Measurements from ENCODE around the gene CGNL1. TPM values are rescaled to one million over a fixed set of nuclear protein-coding genes. Genes with fewer than 3 reads are reported as not detected.

Gene CGNL1
- total RNA-seq, 1 donor from 2014 or later = 0.11 TPM

DNA sequence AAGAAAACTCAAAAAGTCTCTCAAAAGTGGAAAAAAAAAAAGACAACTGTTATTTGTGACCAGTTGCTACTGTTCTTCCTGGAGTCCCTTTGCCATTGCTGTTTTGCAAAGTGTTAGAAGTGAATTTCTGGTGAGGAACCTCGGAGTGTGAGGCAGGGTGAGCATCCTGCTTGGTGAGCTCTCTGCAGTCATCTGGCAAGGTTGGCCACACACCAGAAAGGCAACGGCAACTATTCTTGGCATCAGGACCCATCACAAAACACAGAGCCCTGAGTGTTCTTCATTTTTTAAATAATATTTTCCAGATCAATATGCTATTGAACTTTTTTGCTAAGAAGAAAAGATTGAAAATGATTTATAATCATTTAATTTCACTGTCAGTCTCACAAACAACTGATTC lies 60.7 kb downstream of the CGNL1 start:
- ATAC-seq (ENCODE audit: low read depth) (no peak), DNase-seq (no peak)
- CTCF ChIA-PET = no interaction called here
- H3K4me1 Mint-ChIP-seq = peaks cover 6% of the 10 kb centered on the region
- no peaks in the 10 kb centered on the region for H3K9me3 Mint-ChIP-seq
- POLR2A ChIA-PET = no interaction called here
- TF ChIP-seq CTCF (IDR thresholded peaks at IDR 0.05) = no peak
- H3K36me3 Mint-ChIP-seq (ENCODE audit: low read depth) = no peaks in the 10 kb centered on the region
- intact Hi-C loops (cut with micrococcal nuclease) = no loop called here
- H3K27ac Mint-ChIP-seq = no peak overlapping the region
- H3K27me3 Mint-ChIP-seq = peaks cover 4% of the 10 kb centered on the region
- H3K4me3 Mint-ChIP-seq = no peak overlapping the region

GRCh38 chr15:57437564-57437963 lies 61.3 kb downstream of the CGNL1 start:
- Mint-ChIP-seq H3K27me3 (peaks cover 4% of the 10 kb centered on the region), H3K36me3 (ENCODE audit: low read depth) (no peaks in the 10 kb centered on the region), H3K4me3 (no peak overlapping the region), H3K4me1 (peaks cover 6% of the 10 kb centered on the region), H3K9me3 (no peaks in the 10 kb centered on the region), H3K27ac (no peak overlapping the region)
- ATAC-seq (ENCODE audit: low read depth) (no peak), DNase-seq (no peak)
- intact Hi-C loops (cut with micrococcal nuclease) = no loop called here
- CTCF ChIA-PET = no interaction called here
- POLR2A ChIA-PET = no interaction called here
- no peak for TF ChIP-seq CTCF (IDR thresholded peaks at IDR 0.05)

DNA sequence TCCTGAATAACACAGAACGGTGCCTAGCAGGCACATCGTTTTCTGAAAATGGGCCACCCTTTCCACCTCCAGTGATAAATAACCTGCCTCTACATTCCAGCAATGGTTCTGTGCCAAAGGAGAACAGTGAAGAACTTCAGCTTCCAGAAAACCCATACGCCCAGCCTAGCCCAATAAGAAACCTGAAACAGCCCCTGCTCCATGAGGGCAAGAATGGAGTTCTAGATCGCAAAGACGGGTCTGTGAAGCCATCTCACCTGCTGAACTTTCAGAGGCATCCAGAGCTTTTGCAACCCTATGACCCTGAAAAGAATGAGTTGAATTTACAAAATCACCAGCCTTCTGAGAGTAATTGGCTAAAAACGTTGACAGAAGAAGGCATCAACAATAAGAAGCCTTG lies 61.9 kb downstream of the CGNL1 start:
- ATAC-seq (ENCODE audit: low read depth) (no peak), DNase-seq (no peak)
- Mint-ChIP-seq H3K36me3 (ENCODE audit: low read depth) (no peaks in the 10 kb centered on the region), H3K4me1 (peaks cover 6% of the 10 kb centered on the region), H3K9me3 (no peaks in the 10 kb centered on the region), H3K4me3 (no peak overlapping the region), H3K27ac (no peak overlapping the region), H3K27me3 (peaks cover 4% of the 10 kb centered on the region)
- CTCF ChIA-PET = no interaction called here
- POLR2A ChIA-PET = no interaction called here
- no peak for TF ChIP-seq CTCF (IDR thresholded peaks at IDR 0.05)
- intact Hi-C loops (cut with micrococcal nuclease) = no loop called here

GRCh38 chr15:57439128-57440027 lies 63.1 kb downstream of the CGNL1 start:
- DNase-seq (no peak), ATAC-seq (ENCODE audit: low read depth) (no peak)
- Mint-ChIP-seq H3K4me1 (peaks cover 6% of the 10 kb centered on the region), H3K27me3 (peaks cover 4% of the 10 kb centered on the region), H3K36me3 (ENCODE audit: low read depth) (no peaks in the 10 kb centered on the region), H3K9me3 (no peaks in the 10 kb centered on the region), H3K4me3 (no peak overlapping the region), H3K27ac (no peak overlapping the region)
- intact Hi-C loops (cut with micrococcal nuclease) = no loop called here
- TF ChIP-seq CTCF (IDR thresholded peaks at IDR 0.05) = no peak
- ChIA-PET CTCF (no interaction called here), POLR2A (no interaction called here)

DNA sequence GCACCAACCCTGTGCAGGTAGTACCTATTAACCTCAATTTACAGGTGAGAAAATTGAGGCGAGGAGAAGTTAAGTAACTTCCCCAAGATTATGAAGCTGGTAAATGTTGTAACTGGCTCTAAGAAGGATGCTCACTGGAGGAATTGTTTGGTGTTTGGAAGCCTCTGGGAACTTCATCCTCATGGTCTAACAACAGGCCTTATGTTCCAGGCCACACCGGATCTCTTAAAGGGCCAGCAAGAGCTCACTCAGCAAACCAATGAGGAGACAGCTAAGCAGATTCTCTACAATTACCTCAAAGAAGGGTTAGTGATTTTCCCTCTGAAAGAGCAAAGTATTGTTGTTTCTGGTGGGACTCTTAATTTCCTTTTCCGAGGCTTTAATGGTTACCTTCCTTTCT lies 63.9 kb downstream of the CGNL1 start:
- CTCF ChIA-PET = no interaction called here

More for the DNA sequence above, 63.9 kb downstream of the CGNL1 start:
- no peak for TF ChIP-seq CTCF (IDR thresholded peaks at IDR 0.05)
- Mint-ChIP-seq H3K36me3 (ENCODE audit: low read depth) (no peaks in the 10 kb centered on the region), H3K9me3 (no peaks in the 10 kb centered on the region), H3K4me1 (peaks cover 6% of the 10 kb centered on the region), H3K4me3 (no peak overlapping the region), H3K27ac (no peak overlapping the region), H3K27me3 (peaks cover 4% of the 10 kb centered on the region)
- POLR2A ChIA-PET = no interaction called here
- ATAC-seq (ENCODE audit: low read depth) (no peak), DNase-seq (no peak)
- intact Hi-C loops (cut with micrococcal nuclease) = no loop called here

Data from activated B cell treated with CpG ODN at 0.5 μM for 24 hours (primary cell).